SHP77 (cell line): ENCODE measurements around the gene PPT1.
A peak's percentile ranks its signal among the peaks of the same experiment; 100 is the strongest.

ENCODE experiments used
- DNase-seq, 2 experiments: peaks; one replicate each; lab custom pipeline; 2025; lab: John Stamatoyannopoulos, UW

The PPT1 gene

GRCh38 chr1:40096977-40097782 lies at the start of gene PPT1:
Gene PPT1 (minus strand): TSS chr1:40097252. CDS start chr1:40097238, 14 bp downstream.
- DNase-seq: peak; percentile 57 to 81

GRCh38 chr1:40143891-40144575 lies 47.0 kb upstream of the PPT1 start:
- DNase-seq: peak; percentile 29 to 57

- no peak for DNase-seq
These were observed 45.0 kb upstream of the PPT1 start for GRCh38 chr1:40141878-40142535.

- no peak for DNase-seq
These were observed 43.3 kb upstream of the PPT1 start for GRCh38 chr1:40140211-40140973.

GRCh38 chr1:40133839-40134238 lies 36.8 kb upstream of the PPT1 start:
- no peak for DNase-seq

GRCh38 chr1:40133312-40133665 lies 36.2 kb upstream of the PPT1 start:
- DNase-seq: no peak

GRCh38 chr1:40132383-40133311 lies 35.6 kb upstream of the PPT1 start:
- DNase-seq: no peak

GRCh38 chr1:40130892-40131291 lies 33.8 kb upstream of the PPT1 start:
- no peak for DNase-seq

GRCh38 chr1:40122855-40123254 lies 25.8 kb upstream of the PPT1 start:
- DNase-seq: no peak

- no peak for DNase-seq
These were observed 23.1 kb upstream of the PPT1 start for GRCh38 chr1:40120128-40120527.

GRCh38 chr1:40114400-40114799 lies 17.3 kb upstream of the PPT1 start:
- no peak for DNase-seq

- no peak for DNase-seq
These were observed 13.3 kb upstream of the PPT1 start for GRCh38 chr1:40110389-40110788.

GRCh38 chr1:40107290-40107959 lies 10.4 kb upstream of the PPT1 start:
- DNase-seq: no peak

- DNase-seq: no peak
These were observed 8.0 kb upstream of the PPT1 start for GRCh38 chr1:40105028-40105427.

GRCh38 chr1:40102896-40103295 lies 5.8 kb upstream of the PPT1 start:
- DNase-seq: no peak

- DNase-seq: no peak
These were observed 5.0 kb upstream of the PPT1 start for GRCh38 chr1:40102038-40102437.

GRCh38 chr1:40096646-40096976 lies 441 bp downstream of the PPT1 start:
- peak in 1 of 2 experiments; percentile 11 for DNase-seq

GRCh38 chr1:40095806-40096205 lies 1.2 kb downstream of the PPT1 start:
- no peak for DNase-seq

GRCh38 chr1:40094466-40095110 lies 2.5 kb downstream of the PPT1 start:
- no peak for DNase-seq
